MCF 10A (cell line): ENCODE data around the gene SLC2A14. TPM values are rescaled to one million over a fixed set of nuclear protein-coding genes. Genes with fewer than 3 reads are reported as not detected.
"Not testable (repeated sequence)": the region's sequence is repeated elsewhere in the genome, so short reads cannot be mapped to it uniquely, and the experiment has no call there.

Experiments used
- BruUV-seq: library from RNA; stranded (reverse); fragments of 400-500 nt; replicated peaks from 2 replicates; lab custom pipeline; 2021; lab: Mats Ljungman, UMichigan
- CTCF ChIA-PET: fragments of 300-600 bp; sonication (Branson Sonifier 250); formaldehyde crosslinking; extraction: SDS; loops from one replicate; lab custom pipeline; 2021; ENCODE audit warnings: antibody characterized with exemption, inconsistent platforms; lab: Yijun Ruan, JAX
- POLR2A ChIA-PET: fragments of 300-600, 350-650 bp; sonication (Branson Sonifier 250); formaldehyde crosslinking; extraction: SDS; loops from one replicate; lab custom pipeline; 2020; ENCODE audit warnings: antibody characterized with exemption, inconsistent platforms; lab: Yijun Ruan, JAX
- DNase-seq: peaks from one replicate; pipeline ENCODE4 v3.0.0-alpha.2; 2018; ENCODE audit not compliant: unreplicated experiment
- H3K27ac Mint-ChIP-seq: one replicate; pipeline ENCODE4 v1.8.0; 2022; ENCODE audit warnings: mild to moderate bottlenecking, low read depth, mixed read lengths; ENCODE audit not compliant: unreplicated experiment
- H3K27me3 Mint-ChIP-seq: one replicate; pipeline ENCODE4 v1.8.0; 2022; ENCODE audit warnings: mixed read lengths; ENCODE audit not compliant: insufficient read depth, unreplicated experiment
- H3K36me3 Mint-ChIP-seq: one replicate; pipeline ENCODE4 v1.8.0; 2022; ENCODE audit warnings: mild to moderate bottlenecking, moderate library complexity, mixed read lengths; ENCODE audit not compliant: insufficient read depth, unreplicated experiment
- H3K4me1 Mint-ChIP-seq: one replicate; pipeline ENCODE4 v1.8.0; 2022; ENCODE audit warnings: mixed read lengths; ENCODE audit not compliant: insufficient read depth, unreplicated experiment
- H3K4me3 Mint-ChIP-seq: one replicate; pipeline ENCODE4 v1.8.0; 2022; ENCODE audit warnings: mild to moderate bottlenecking, moderate library complexity, mixed read lengths; ENCODE audit not compliant: unreplicated experiment
- H3K9me3 Mint-ChIP-seq: one replicate; pipeline ENCODE4 v1.8.0; 2022; ENCODE audit warnings: mixed read lengths; ENCODE audit not compliant: unreplicated experiment
- intact Hi-C: fragments of 100-400 bp; cut with micrococcal nuclease; formaldehyde crosslinking; loops from 2 replicates; pipeline ENCODE4 v1.14.1; 2022
- total RNA-seq: library from RNA; stranded (reverse); gene quantifications from 2 replicates; pipeline ENCODE4 v1.2.3, GENCODE V29; 2022
- TF ChIP-seq, protein P1 (sequence below): fragments of 200-600 bp; IDR thresholded peaks from one replicate; pipeline ENCODE4 v1.8.0; 2022; ENCODE audit warnings: antibody characterized with exemption, mild to moderate bottlenecking; ENCODE audit not compliant: unreplicated experiment

The SLC2A14 gene
- total RNA-seq, 1 experiment from 2014 or later = not detected

- Mint-ChIP-seq H3K27me3 (no peaks in the 10 kb centered on the region), H3K36me3 (no peaks in the 10 kb centered on the region), H3K27ac (no peak overlapping the region), H3K4me1 (peaks cover 6% of the 10 kb centered on the region), H3K9me3 (no peaks in the 10 kb centered on the region), H3K4me3 (no peak overlapping the region)
- BruUV-seq = no TSS peak
- CTCF ChIA-PET = interaction anchor here (1.1 to 1.4 kb wide), 2 partner anchors 49 to 107 kb away, joined by 4 to 10 read pairs; no protein-coding TSS in a partner anchor
- TF ChIP-seq, protein P1, sequence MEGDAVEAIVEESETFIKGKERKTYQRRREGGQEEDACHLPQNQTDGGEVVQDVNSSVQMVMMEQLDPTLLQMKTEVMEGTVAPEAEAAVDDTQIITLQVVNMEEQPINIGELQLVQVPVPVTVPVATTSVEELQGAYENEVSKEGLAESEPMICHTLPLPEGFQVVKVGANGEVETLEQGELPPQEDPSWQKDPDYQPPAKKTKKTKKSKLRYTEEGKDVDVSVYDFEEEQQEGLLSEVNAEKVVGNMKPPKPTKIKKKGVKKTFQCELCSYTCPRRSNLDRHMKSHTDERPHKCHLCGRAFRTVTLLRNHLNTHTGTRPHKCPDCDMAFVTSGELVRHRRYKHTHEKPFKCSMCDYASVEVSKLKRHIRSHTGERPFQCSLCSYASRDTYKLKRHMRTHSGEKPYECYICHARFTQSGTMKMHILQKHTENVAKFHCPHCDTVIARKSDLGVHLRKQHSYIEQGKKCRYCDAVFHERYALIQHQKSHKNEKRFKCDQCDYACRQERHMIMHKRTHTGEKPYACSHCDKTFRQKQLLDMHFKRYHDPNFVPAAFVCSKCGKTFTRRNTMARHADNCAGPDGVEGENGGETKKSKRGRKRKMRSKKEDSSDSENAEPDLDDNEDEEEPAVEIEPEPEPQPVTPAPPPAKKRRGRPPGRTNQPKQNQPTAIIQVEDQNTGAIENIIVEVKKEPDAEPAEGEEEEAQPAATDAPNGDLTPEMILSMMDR = no peak
- no peak for DNase-seq
- intact Hi-C loops = no loop called here
- POLR2A ChIA-PET = interaction anchor here (0.6 to 0.7 kb wide), 2 partner anchors 22 to 825 kb away, joined by 4 read pairs; no protein-coding TSS in a partner anchor
Measured at GRCh38 chr12:7884689-7885088, 12.0 kb upstream of the SLC2A14 start.

DNA sequence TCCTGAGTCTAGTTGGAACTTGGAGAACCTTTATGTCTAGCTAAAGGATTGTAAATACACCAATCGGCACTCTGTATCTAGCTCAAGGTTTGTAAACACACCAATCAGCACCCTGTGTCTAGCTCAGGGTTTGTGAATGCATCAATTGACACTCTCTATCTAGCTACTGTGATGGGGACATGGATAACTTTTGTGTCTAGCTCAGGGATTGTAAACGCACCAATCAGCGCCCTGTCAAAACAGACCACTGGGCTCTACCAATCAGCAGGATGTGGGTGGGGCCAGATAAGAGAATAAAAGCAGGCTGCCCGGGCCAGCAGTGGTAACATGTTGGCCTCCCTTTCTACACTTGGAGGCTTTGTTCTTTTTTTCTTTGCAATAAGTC is 9.0 kb upstream of the SLC2A14 start:
- H3K4me3 Mint-ChIP-seq, DNase-seq, H3K27ac Mint-ChIP-seq, H3K4me1 Mint-ChIP-seq, H3K27me3 Mint-ChIP-seq, BruUV-seq, intact Hi-C loops, H3K36me3 Mint-ChIP-seq, H3K9me3 Mint-ChIP-seq: not testable (repeated sequence)
- ChIA-PET CTCF (interaction anchor here (0.7 to 1.3 kb wide), 5 partner anchors 16 to 232 kb away, joined by 3 to 4 read pairs (median 3); no protein-coding TSS in a partner anchor), POLR2A (interaction anchor here (1.6 kb wide), 1 partner anchor 144 kb away, joined by 3 read pairs; no protein-coding TSS in a partner anchor)

DNA sequence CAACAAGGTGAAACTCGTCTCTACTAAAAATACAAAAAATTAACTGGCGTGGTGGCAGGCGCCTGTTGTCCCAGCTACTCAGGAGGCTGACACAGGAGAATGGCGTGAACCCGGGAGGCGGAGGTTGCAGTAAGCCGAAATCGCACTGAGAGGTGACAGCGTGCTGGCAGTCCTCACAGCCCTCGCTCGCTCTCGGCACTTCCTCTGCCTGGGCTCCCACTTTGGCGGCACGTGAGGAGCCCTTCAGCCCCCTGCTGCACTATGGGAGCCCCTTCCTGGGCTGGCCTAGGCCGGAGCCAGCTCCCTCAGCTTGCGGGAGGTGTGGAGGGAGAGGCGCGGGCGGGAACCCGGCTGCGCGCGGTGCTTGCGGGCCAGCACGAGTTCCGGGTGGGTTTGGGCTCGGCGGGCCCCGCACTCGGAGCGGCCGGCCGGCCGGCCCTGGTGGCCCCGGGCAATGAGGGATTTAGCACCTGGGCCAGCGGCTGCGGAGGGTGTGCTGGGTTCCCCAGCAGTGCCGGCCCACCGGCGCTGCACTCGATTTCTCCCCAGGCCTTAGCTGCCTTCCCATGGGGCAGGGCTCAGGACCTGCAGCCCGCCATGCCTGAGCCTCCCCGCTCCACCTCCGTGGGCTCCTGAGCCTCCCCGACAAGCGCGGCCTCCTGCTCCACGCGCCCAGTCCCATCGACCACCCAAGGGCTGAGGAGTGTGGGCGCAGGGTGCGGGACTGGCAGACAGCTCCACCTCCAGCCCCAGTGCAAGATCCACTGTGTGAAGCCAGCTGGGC is 8.4 kb upstream of the SLC2A14 start:
- not testable (repeated sequence) for DNase-seq, H3K27ac Mint-ChIP-seq

GRCh38 chr12:7879246-7879645 is 6.5 kb upstream of the SLC2A14 start:
- Mint-ChIP-seq H3K36me3 (no peaks in the 10 kb centered on the region), H3K4me3 (no peak overlapping the region)

More for the DNA sequence above, 8.4 kb upstream of the SLC2A14 start:
- H3K36me3 Mint-ChIP-seq, H3K27me3 Mint-ChIP-seq, H3K4me3 Mint-ChIP-seq, POLR2A ChIA-PET, BruUV-seq, H3K9me3 Mint-ChIP-seq, intact Hi-C loops, H3K4me1 Mint-ChIP-seq: not testable (repeated sequence)
- CTCF ChIA-PET = interaction anchor here (0.6 to 1.3 kb wide), 3 partner anchors 25 to 202 kb away, joined by 3 read pairs; no protein-coding TSS in a partner anchor

More at GRCh38 chr12:7879246-7879645, 6.5 kb upstream of the SLC2A14 start:
- BruUV-seq = no TSS peak
- Mint-ChIP-seq H3K9me3 (no peaks in the 10 kb centered on the region), H3K4me1 (peaks cover under 1% of the 10 kb centered on the region), H3K27me3 (no peaks in the 10 kb centered on the region), H3K27ac (no peak overlapping the region)
- intact Hi-C loops = no loop called here
- no peak for DNase-seq
- TF ChIP-seq, protein P1 = no peak
- ChIA-PET POLR2A (no interaction called here), CTCF (interaction anchor here (0.6 to 1.9 kb wide), 7 partner anchors 10 to 215 kb away, joined by 3 to 6 read pairs (median 4); no protein-coding TSS in a partner anchor)
